Measurements from ENCODE around the gene HCRTR1.

- TF ChIP-seq, protein P1, sequence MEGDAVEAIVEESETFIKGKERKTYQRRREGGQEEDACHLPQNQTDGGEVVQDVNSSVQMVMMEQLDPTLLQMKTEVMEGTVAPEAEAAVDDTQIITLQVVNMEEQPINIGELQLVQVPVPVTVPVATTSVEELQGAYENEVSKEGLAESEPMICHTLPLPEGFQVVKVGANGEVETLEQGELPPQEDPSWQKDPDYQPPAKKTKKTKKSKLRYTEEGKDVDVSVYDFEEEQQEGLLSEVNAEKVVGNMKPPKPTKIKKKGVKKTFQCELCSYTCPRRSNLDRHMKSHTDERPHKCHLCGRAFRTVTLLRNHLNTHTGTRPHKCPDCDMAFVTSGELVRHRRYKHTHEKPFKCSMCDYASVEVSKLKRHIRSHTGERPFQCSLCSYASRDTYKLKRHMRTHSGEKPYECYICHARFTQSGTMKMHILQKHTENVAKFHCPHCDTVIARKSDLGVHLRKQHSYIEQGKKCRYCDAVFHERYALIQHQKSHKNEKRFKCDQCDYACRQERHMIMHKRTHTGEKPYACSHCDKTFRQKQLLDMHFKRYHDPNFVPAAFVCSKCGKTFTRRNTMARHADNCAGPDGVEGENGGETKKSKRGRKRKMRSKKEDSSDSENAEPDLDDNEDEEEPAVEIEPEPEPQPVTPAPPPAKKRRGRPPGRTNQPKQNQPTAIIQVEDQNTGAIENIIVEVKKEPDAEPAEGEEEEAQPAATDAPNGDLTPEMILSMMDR (IDR thresholded peaks at IDR 0.05): no peak
- no peak for TF ChIP-seq POLR2A (IDR thresholded peaks at IDR 0.05)
Observed at GRCh38 chr1:31620631-31621497, 3.4 kb downstream of the HCRTR1 start.

Measured in esophagus squamous epithelium (tissue), 4 donors.